ENCODE measurements around the gene ACKR2.

The ACKR2 gene

DNA sequence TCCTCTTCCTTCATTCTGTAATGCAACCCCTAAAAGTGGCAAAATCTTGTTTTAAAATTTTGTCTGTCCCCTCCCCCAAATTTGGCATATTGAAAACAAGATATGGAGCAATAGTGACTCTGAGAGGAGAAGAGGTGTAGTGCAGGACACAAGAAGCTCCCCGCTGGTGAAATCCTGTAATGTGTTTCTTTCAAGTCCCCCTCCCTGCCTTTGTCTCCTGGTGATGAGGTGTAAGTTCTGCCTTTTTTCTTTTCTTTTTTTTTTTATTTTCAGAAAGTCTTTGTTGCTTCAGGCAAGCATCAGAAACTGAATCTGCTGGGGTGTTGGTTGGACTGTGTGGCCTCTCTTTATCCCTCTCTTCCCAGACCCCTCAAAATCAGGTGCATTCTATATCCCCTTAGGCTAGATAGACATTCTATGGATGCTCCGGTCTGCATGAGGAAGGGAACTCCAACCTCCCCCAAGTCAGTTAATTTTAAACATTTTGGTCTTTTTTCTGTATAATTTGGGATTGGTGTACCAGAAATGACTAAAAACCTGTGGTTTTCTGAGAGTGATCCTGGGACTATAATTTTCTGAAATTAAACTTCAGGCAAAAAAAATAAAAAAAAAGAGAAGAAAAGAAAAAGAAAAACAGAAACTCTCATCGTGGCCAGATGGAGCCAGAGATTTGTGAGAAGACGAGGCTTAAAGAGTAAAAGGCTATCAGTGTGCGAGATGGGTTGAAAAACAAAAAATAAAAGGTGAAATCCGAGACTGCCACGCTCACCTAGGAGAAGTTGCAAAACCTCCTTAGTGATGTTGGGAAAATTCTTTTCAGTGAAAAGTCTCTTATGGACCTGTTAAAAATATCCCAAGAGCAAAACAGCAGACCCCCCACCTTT is 21.4 kb downstream of the ACKR2 start:
- no peak for DNase-seq

DNA sequence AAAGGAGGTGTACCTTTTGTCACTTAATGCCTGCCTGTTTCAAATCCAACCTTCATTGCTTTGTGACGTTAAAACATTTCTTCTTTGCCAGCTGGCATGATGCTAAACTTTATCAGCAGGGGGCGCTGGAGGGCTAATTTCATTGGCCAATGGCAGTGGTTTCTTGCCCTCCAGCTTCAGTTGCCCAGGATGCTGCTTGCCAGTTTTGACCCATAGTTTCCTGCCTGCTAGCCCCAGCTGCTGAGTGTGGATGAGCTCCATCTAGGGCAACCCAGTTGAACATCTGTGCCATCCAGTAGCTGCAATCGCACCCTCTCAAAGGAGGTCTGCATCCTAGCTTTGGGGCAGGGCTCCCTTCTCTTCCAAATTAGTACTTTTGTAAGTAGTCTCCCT is 22.1 kb downstream of the ACKR2 start:
- peak; percentile 70 for DNase-seq

- no peak for DNase-seq
These were observed 27.2 kb downstream of the ACKR2 start for GRCh38 chr3:42836150-42837123.

DNA sequence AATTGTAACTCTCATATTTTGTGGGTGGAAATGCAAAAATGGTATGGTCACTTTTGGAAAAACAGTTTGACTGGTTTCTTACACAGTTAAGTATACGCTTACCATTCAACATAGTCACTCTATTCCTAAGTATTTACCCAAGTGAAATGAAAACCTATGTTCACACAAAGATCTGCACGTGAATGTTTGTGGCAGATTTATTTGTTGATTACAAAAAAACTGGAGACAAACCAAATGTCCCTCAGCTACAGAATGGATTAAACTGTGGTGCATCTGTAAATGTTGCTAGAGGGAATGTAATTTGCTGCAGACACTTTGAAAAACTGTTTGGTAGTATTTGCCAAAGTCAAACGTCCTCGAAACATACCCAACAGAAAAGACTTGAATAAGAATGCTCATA is 29.3 kb downstream of the ACKR2 start:
- DNase-seq = no peak

GRCh38 chr3:42839616-42840015 is 30.4 kb downstream of the ACKR2 start:
- no peak for DNase-seq

GRCh38 chr3:42841332-42841731 is 32.1 kb downstream of the ACKR2 start:
- no peak for DNase-seq

DNA sequence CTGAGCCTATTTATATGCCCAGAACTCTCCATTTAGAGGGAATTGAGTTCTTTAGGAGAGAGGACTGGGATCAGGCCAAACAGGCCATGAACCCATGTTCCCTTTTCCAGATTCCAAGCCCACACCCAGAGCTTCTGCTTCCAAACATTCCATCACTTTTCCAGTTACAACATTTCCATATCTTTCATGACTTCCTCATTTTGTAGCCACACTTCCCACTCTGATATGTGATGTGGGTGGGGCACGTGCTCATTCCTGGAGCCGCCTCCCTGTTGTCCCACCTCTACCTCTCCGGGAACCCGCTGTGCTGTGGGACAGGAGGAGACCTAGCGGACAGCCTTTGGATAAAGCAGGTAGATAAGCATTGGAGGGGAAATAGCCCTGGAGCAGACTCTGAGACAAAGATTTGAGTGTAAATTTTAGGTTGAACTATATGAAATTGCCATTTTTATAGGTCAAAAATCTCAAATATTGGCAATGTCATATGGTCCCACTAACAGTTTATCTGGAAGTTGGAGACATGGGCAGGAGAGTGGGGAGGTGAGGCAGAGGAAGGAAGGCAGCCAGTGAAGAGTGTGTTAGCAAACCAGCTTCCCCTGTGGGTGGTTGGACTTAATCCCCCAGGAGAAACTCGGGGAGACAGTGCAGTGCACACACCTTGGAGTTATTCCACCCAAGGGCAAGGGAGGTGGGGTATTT is 34.6 kb downstream of the ACKR2 start:
- DNase-seq = no peak

DNA sequence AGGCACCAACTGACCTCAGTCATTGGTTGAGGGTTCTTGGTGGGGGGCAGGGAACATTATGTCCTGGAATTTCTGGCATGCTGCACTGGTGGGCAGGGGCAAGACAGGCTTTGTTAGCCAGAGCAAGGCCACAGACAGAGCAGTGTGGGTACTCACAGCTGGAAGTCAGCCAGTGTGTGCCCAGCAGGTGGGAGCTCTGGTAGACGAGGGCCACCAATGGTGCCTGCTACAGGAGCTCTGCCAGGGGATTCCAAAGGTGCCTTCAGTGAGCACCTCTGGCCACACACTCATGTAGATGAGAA is 35.1 kb downstream of the ACKR2 start:
- DNase-seq = no peak

- DNase-seq = no peak
These were observed 35.6 kb downstream of the ACKR2 start for GRCh38 chr3:42844815-42845214.

DNA sequence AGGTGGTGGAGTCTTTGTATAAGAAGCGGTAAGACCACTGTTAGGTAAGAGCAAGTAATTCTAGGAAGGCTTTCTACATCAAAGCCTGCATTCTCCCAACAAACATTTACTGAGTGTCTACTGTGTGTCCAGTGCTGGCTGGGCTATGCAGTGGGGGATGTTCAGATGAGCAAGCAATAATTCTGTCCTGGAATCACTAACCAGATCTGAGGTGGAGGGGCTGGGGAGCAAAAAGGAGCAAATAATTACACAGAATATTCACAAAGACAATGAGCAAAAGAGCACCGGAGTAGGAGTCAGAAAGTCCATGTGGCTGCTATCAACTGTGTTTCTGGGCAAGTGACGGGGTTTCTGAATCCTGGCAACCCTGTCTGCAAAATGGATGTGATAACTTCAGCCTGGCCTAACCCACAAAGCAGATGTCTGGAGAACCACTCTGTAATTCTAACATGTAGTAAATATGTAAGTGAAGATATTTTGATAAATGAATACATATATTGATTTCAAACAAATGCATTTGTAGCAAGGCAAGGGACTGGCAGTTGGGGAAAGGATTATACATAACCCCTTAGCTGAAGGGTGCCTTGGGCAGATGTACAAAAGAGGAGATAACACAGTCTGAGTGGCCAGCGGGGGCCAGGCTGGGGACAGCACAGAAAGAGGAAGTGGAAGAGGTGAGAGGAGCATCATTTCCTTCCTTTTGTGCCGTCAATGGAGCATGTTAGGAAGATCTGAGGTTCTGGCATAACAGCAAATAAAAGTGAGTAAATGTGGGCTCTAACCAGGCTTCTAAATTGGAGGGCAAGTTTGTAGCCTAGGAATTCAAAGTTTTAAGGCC is 37.7 kb downstream of the ACKR2 start:
- DNase-seq = no peak

DNA sequence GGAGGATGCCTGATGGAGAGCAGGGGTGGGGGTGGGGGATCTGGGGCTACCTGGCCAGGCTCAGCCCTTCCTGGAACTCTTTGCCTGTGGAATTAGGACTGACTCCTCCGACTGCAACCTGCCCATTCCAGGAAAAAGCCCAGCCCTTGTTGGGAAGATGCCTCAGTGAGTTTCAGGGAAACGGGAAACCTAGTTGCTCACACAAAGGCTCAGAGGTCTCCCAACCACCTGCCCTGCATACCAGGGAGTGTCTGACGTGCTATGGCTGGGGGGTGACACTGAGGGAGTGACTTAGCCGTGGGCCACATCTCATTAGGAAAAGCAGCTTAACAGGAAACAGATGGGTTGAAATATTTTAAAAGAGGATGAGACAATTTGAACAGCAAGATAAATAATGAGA is 38.5 kb downstream of the ACKR2 start:
- no peak for DNase-seq

- no peak for DNase-seq
These were observed 39.8 kb downstream of the ACKR2 start for GRCh38 chr3:42849017-42849416.

GRCh38 chr3:42850263-42850662 is 41.0 kb downstream of the ACKR2 start:
- no peak for DNase-seq

- no peak for DNase-seq
These were observed 42.1 kb downstream of the ACKR2 start for GRCh38 chr3:42851228-42851834.

DNA sequence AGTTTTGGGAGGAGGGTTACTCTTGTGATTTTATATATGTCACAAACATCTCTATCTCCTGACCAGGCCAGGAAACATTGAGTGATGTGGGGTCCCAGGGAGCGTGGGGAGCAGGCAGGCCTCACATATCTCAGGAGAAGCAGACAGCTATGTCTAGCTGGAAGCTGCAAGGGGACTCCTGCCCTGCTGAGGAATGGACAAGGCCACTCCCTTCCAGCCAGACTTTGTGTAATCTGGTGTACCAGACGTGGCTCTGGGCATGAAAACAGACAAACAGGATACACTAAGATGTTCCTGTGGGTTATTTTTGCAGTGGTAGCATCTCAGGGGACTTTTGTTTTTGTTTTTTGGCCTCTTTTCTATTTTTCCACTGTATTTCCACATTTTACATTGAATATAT is 43.2 kb downstream of the ACKR2 start:
- DNase-seq = no peak

DNA sequence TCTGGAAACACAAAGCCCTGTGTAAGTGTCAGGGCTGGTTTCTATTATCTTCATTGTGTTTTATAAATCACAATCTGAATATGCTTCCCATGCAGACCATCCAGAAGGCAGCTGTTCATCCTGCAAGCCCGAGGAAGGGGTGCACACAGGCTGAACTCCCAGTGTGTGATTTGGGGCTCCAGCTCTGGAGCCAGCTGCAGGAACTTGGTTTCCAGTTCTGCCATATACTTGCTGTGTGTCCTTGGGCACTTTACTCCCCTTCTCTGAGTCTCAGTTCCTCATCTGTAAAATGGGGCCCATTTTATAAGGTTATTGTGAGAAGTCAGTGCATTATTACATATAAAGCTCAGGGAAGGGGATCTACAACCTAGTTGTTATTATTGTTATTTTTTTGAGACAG is 43.8 kb downstream of the ACKR2 start:
- DNase-seq = no peak

DNA sequence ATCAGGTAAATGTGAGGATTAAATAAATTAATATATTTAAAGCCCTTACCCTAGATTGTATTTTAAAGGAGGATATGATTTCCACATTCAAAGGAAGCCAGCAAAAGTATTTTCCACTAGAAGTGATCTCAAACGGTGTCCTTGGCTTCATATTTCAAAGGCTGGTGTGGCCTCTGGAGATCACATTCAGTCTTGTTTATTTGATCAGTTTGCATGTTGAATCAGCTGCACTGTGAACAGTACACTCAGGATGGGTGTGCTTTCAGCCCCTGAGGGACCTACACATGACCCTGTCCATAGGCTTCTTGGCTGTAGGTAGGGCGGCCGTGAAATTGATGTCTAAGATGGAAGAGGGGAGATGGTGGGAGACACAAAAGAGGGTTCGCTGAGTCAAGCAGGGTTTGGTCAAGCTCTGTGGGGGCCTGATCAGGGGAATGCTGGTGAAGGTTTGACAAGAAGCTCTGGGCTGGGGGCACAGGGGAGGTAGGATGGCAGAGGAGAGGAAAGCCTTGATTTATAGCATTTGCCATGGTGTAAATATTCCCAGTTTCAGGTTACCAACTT is 44.6 kb downstream of the ACKR2 start:
- DNase-seq = no peak

GRCh38 chr3:42855219-42855546 is 45.9 kb downstream of the ACKR2 start:
- no peak for DNase-seq

GRCh38 chr3:42855547-42856380 is 46.5 kb downstream of the ACKR2 start:
- no peak for DNase-seq

DNA sequence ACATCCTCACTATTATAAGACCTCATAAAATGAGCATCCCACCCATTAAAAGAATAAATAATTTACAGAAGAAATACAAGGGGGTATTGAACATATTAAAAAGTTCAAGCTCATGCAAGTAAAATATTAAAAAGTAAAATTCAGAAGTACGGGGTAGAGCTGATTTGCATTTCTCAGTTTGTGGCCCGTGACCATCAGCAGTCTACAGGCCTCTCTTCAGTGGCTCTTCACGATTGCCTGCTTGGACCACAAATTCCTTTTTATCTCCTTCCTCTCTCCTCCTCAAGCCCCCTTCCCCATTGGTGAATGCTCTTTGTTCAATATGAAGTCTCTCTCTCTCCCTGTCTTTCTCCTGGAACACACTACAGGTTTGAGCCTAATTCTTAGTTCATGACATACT is 47.3 kb downstream of the ACKR2 start:
- no peak for DNase-seq

Data from activated T-cell treated with anti-CD3 and anti-CD28 coated beads, Interleukin-2, amount 50 U/mL, for 1 hour (primary cell).